Osteoblast (primary cell): ENCODE measurements around the gene IMP3. TPM values are rescaled to one million over a fixed set of nuclear protein-coding genes. Genes with fewer than 3 reads are reported as not detected.
A peak's percentile ranks its signal among the peaks of the same experiment; 100 is the strongest.
"Not testable (repeated sequence)": the region's sequence is repeated elsewhere in the genome, so short reads cannot be mapped to it uniquely, and the experiment has no call there.

Experiments
- DNase-seq: peaks from one replicate; pipeline ENCODE4 v3.0.0; 2011; ENCODE audit warnings: low spot score, mixed read lengths; ENCODE audit not compliant: insufficient read length; ENCODE audit errors: missing footprints
- H2AFZ ChIP-seq: 2 replicates; pipeline ENCODE4 v1.6.0; 2011; ENCODE audit warnings: mild to moderate bottlenecking, low read length
- H3K27ac ChIP-seq: 2 replicates; pipeline ENCODE4 v1.5.1; 2011; ENCODE audit warnings: mild to moderate bottlenecking, low read depth, low read length, moderate library complexity
- H3K27me3 ChIP-seq: 2 replicates; pipeline ENCODE4 v1.6.0; 2012; ENCODE audit warnings: mild to moderate bottlenecking, control low read depth, inconsistent platforms, low read length, moderate library complexity; ENCODE audit not compliant: insufficient read depth
- H3K36me3 ChIP-seq: 2 replicates; pipeline ENCODE4 v1.5.1; 2011; ENCODE audit warnings: mild to moderate bottlenecking, low read length, control low read depth, moderate library complexity; ENCODE audit not compliant: insufficient read depth
- H3K4me1 ChIP-seq: 2 replicates; pipeline ENCODE4 v1.5.1; 2011; ENCODE audit warnings: mild to moderate bottlenecking, low read length, control low read depth, moderate library complexity; ENCODE audit not compliant: insufficient read depth
- H3K4me2 ChIP-seq: 2 replicates; pipeline ENCODE4 v1.6.0; 2011; ENCODE audit warnings: mild to moderate bottlenecking, low read length; ENCODE audit not compliant: insufficient read depth
- H3K4me3 ChIP-seq: fragments of 200-600 bp; sonication (generic); 3 replicates; pipeline ENCODE4 v1.5.1; 2012; ENCODE audit warnings: mild to moderate bottlenecking, low read length, inconsistent platforms; ENCODE audit not compliant: insufficient read depth
- H3K79me2 ChIP-seq: 2 replicates; pipeline ENCODE4 v1.6.0; 2012; ENCODE audit warnings: mild to moderate bottlenecking, low read length, control low read depth, inconsistent platforms; ENCODE audit not compliant: insufficient read depth
- H3K9me3 ChIP-seq: 2 replicates; pipeline ENCODE4 v1.5.1; 2011; ENCODE audit warnings: low read depth, low read length, control low read depth
- H4K20me1 ChIP-seq: 2 replicates; pipeline ENCODE4 v1.6.0; 2012; ENCODE audit warnings: mild to moderate bottlenecking, low read length, control low read depth; ENCODE audit not compliant: insufficient read depth
- total RNA-seq: library from RNA; depleted of rRNA; stranded (reverse); fragments of >200 nt; gene quantifications from 2 replicates; pipeline ENCODE4 v1.2.3, GENCODE V29; 2012
- TF ChIP-seq, protein P1 (sequence below): IDR thresholded peaks from 2 replicates; pipeline ENCODE4 v1.5.1; 2011; ENCODE audit warnings: mild to moderate bottlenecking, low read depth, low read length, moderate library complexity; ENCODE audit errors: extremely low read depth

Gene IMP3
- total RNA-seq, result 46.6 and 64.4 TPM in 2 replicates

- H2AFZ ChIP-seq, result peak within 1 kb of the TSS; percentile 94
- peak; percentile 98 for DNase-seq
- peaks cover 13% of the 10 kb centered on the region for H4K20me1 ChIP-seq
- H3K4me3 ChIP-seq, result peak within 1 kb of the TSS; percentile 99
- no peaks in the 10 kb centered on the region for H3K9me3 ChIP-seq
- peaks cover 27% of the 10 kb centered on the region for H3K4me1 ChIP-seq
- H3K79me2 ChIP-seq, result peaks cover 32% of the 10 kb centered on the region
- H3K36me3 ChIP-seq, result no peaks in the 10 kb centered on the region
- TF ChIP-seq, protein P1, sequence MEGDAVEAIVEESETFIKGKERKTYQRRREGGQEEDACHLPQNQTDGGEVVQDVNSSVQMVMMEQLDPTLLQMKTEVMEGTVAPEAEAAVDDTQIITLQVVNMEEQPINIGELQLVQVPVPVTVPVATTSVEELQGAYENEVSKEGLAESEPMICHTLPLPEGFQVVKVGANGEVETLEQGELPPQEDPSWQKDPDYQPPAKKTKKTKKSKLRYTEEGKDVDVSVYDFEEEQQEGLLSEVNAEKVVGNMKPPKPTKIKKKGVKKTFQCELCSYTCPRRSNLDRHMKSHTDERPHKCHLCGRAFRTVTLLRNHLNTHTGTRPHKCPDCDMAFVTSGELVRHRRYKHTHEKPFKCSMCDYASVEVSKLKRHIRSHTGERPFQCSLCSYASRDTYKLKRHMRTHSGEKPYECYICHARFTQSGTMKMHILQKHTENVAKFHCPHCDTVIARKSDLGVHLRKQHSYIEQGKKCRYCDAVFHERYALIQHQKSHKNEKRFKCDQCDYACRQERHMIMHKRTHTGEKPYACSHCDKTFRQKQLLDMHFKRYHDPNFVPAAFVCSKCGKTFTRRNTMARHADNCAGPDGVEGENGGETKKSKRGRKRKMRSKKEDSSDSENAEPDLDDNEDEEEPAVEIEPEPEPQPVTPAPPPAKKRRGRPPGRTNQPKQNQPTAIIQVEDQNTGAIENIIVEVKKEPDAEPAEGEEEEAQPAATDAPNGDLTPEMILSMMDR, result no peak
- no peaks in the 10 kb centered on the region for H3K27me3 ChIP-seq
- peak within 1 kb of the TSS; percentile 93 for H3K4me2 ChIP-seq
- peak within 1 kb of the TSS; percentile 81 for H3K27ac ChIP-seq
Observed at GRCh38 chr15:75639709-75640482, at the start of gene IMP3. TSS of gene IMP3 (minus strand) at chr15:75640224. CDS start at chr15:75640168, 56 bp downstream.

DNA sequence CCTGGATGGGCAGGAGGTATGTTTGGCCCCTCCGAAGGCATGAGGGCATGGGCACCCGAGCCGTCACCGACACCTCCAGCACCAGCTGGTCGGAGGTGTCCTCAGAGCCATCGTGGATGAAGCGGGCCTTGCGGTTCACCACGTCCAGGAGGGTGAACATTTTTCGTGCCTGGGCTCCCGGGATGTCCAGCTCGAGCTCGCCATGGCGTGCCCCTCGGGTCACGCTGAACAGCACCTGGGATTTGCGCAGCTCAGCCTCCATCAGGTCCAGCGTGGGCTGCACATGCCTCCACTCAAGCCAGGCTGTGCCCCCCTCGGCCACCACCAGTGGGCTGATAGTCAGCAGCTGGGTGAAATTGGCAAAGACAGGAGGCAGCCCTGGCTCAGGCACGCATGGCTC is 49.4 kb upstream of the IMP3 start:
- DNase-seq, H3K36me3 ChIP-seq, H4K20me1 ChIP-seq, H3K27ac ChIP-seq, H3K27me3 ChIP-seq, H3K4me3 ChIP-seq, H3K79me2 ChIP-seq, H3K9me3 ChIP-seq, H2AFZ ChIP-seq, H3K4me2 ChIP-seq: not testable (repeated sequence)
- peaks cover 14% of the 10 kb centered on the region for H3K4me1 ChIP-seq

- TF ChIP-seq, protein P1, result no peak
- no peak for DNase-seq
Observed at GRCh38 chr15:75688831-75689230, 48.8 kb upstream of the IMP3 start.

DNA sequence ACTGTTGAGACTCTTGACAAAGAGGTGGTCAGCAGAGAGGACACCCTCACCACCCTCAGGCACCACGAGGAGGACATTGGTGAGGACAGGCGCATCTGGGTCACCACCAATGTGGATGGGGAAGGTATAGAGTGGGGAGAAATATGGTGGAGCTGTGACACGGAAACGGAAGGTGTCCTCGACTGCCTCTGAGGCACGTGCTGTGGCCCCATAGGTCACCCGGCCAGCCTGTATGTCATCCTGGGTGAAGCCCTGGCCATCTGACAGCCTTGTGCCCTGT is 48.2 kb upstream of the IMP3 start:
- no peak overlapping the region for H3K4me3 ChIP-seq
- H3K27ac ChIP-seq, result no peak overlapping the region
- no peaks in the 10 kb centered on the region for H3K27me3 ChIP-seq
- peak; percentile 62 for DNase-seq
- peaks cover 2% of the 10 kb centered on the region for H4K20me1 ChIP-seq
- H2AFZ ChIP-seq, result no peak overlapping the region
- peaks cover 2% of the 10 kb centered on the region for H3K4me1 ChIP-seq
- H3K9me3 ChIP-seq, result no peaks in the 10 kb centered on the region
- peaks cover 3% of the 10 kb centered on the region for H3K79me2 ChIP-seq
- no peak overlapping the region for H3K4me2 ChIP-seq
- TF ChIP-seq, protein P1, result no peak
- peaks cover 3% of the 10 kb centered on the region for H3K36me3 ChIP-seq

More at GRCh38 chr15:75688831-75689230, 48.8 kb upstream of the IMP3 start:
- peaks cover 8% of the 10 kb centered on the region for H3K4me1 ChIP-seq
- peaks cover 3% of the 10 kb centered on the region for H3K79me2 ChIP-seq
- H3K4me3 ChIP-seq, result no peak overlapping the region
- H3K27ac ChIP-seq, result no peak overlapping the region
- peaks cover 2% of the 10 kb centered on the region for H4K20me1 ChIP-seq
- no peaks in the 10 kb centered on the region for H3K27me3 ChIP-seq
- H3K9me3 ChIP-seq, result no peaks in the 10 kb centered on the region
- H3K36me3 ChIP-seq, result peaks cover 3% of the 10 kb centered on the region
- H2AFZ ChIP-seq, result no peak overlapping the region
- H3K4me2 ChIP-seq, result no peak overlapping the region
